Measurements from ENCODE around the gene MGRN1. TPM values are rescaled to one million over a fixed set of nuclear protein-coding genes. Genes with fewer than 3 reads are reported as not detected.

The MGRN1 gene
- total RNA-seq, 3 donors from 2014 or later, result 26.7 to 28.5 (median 27.9) TPM

DNA sequence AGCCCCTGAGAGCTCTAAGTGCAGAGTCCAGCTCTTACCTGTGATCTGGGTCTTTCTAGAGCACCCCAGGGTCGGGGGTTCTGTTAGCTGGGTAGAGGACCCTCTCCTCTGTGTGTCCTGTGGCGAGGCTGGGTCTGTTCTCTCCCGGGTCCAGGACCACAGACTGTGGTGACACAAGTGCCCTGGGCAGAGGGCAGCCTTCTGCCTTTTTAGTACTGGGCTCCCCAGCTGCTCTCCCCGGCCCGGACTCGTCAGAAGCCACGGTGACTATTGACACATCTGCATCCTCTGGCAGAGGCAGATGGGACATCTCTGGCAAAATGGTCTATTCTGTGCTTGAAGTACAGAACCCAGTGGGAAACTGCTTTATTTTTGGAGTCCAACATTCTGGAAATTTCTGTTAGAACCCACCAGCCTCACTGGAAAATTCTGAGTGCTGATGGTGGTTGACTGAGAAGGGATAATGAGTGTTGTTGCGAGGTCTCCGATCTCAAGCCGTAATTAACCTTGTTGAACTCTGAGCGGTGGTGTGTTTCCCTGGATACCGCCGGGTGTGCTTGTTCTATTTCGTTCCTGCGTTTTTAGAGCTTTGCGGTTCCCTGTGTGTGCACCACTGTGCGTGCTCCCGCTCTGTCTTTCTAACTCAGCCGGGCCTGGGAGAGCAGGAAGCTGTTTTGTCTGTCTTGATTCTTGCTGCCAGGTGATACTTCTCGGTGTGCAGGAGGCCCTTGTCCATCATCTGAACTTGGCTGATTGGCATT is 42.8 kb downstream of the MGRN1 start:
- Histone ChIP-seq H3K27ac (no peak overlapping the region), H3K36me3 (no peaks in the 10 kb centered on the region), H3K9me3 (no peaks in the 10 kb centered on the region), H3K4me3 (no peak overlapping the region), H3K4me1 (no peaks in the 10 kb centered on the region), H3K27me3 (no peaks in the 10 kb centered on the region)
- no peak for TF ChIP-seq POLR2A (IDR thresholded peaks at IDR 0.05)
- TF ChIP-seq POLR2AphosphoS5 (IDR thresholded peaks at IDR 0.05), result no peak
- TF ChIP-seq, protein P1, sequence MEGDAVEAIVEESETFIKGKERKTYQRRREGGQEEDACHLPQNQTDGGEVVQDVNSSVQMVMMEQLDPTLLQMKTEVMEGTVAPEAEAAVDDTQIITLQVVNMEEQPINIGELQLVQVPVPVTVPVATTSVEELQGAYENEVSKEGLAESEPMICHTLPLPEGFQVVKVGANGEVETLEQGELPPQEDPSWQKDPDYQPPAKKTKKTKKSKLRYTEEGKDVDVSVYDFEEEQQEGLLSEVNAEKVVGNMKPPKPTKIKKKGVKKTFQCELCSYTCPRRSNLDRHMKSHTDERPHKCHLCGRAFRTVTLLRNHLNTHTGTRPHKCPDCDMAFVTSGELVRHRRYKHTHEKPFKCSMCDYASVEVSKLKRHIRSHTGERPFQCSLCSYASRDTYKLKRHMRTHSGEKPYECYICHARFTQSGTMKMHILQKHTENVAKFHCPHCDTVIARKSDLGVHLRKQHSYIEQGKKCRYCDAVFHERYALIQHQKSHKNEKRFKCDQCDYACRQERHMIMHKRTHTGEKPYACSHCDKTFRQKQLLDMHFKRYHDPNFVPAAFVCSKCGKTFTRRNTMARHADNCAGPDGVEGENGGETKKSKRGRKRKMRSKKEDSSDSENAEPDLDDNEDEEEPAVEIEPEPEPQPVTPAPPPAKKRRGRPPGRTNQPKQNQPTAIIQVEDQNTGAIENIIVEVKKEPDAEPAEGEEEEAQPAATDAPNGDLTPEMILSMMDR (IDR thresholded peaks at IDR 0.05), result no peak
- intact Hi-C loops (cut with DNase I; ENCODE audit: low total_unique reads), result no loop called here
- no peak for DNase-seq (ENCODE audit: low spot score in 2 of 2)

DNA sequence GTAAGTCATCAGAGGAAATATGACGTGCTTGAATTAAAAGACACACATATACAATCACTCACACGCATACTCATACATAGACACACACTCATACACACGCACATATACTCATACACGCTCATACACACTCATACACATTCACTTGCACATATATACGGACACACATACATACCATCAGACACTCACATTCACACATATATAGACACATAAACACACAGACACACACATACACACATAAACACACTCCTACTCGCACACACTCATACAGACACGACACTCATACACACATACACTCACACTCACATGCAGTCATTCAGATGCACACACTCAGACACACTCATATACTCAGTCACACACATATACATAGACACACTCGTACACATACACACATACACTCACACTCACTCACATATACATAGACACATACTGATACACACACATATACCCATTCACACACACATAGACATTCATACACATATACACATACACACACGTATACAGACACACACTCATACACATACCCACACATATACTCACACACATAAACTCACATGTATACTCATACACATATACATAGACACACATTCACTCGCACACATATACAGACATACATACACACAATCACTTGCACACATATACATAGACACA is 43.8 kb downstream of the MGRN1 start:
- DNase-seq (ENCODE audit: low spot score in 2 of 2), result no peak
- H3K4me1 ChIP-seq, result no peaks in the 10 kb centered on the region
- intact Hi-C loops (cut with DNase I; ENCODE audit: low total_unique reads), result no loop called here
- no peaks in the 10 kb centered on the region for H3K9me3 ChIP-seq
- no peaks in the 10 kb centered on the region for H3K36me3 ChIP-seq
- H3K27ac ChIP-seq, result no peak overlapping the region
- H3K4me3 ChIP-seq, result no peak overlapping the region
- H3K27me3 ChIP-seq, result no peaks in the 10 kb centered on the region
- TF ChIP-seq, protein P1 (IDR thresholded peaks at IDR 0.05), result no peak
- TF ChIP-seq POLR2A (IDR thresholded peaks at IDR 0.05) (no peak), POLR2AphosphoS5 (IDR thresholded peaks at IDR 0.05) (no peak)

DNA sequence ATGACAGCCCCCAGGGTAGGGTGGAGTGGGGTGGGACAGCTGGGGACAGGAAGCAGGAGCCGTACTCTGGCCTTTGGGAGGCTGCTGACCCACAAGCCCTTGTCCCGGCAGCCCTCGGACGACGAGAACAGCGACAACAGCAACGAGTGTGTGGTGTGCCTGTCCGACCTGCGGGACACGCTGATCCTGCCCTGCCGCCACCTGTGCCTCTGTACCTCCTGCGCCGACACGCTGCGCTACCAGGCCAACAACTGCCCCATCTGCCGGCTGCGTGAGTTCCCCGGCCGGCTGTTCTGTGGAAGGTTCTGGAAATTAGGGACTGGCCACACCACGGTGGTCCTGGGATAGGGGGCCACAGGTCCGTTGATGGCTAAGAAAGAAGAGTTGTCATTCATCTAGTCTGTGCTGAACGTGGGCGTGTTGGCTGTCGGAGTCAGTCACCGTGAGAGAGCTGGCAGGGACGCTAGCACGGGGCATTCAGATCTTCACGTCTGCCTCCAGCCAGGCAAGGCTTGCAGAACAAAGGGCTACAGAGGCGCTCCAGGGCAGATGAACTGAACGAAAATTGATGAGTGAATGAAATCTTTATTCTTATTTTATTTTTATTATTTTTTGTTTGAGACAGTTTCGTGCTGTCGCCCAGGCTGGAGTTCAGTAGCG is 48.9 kb downstream of the MGRN1 start:
- TF ChIP-seq POLR2AphosphoS5 (IDR thresholded peaks at IDR 0.05) (no peak), POLR2A (IDR thresholded peaks at IDR 0.05) (no peak)
- TF ChIP-seq, protein P1 (IDR thresholded peaks at IDR 0.05), result no peak
- no peaks in the 10 kb centered on the region for H3K4me1 ChIP-seq
- intact Hi-C loops (cut with DNase I; ENCODE audit: low total_unique reads), result no loop called here
- H3K27me3 ChIP-seq, result no peaks in the 10 kb centered on the region
- H3K27ac ChIP-seq, result no peak overlapping the region
- H3K36me3 ChIP-seq, result no peaks in the 10 kb centered on the region
- no peaks in the 10 kb centered on the region for H3K9me3 ChIP-seq
- no peak for DNase-seq (ENCODE audit: low spot score in 2 of 2)
- no peak overlapping the region for H3K4me3 ChIP-seq

DNA sequence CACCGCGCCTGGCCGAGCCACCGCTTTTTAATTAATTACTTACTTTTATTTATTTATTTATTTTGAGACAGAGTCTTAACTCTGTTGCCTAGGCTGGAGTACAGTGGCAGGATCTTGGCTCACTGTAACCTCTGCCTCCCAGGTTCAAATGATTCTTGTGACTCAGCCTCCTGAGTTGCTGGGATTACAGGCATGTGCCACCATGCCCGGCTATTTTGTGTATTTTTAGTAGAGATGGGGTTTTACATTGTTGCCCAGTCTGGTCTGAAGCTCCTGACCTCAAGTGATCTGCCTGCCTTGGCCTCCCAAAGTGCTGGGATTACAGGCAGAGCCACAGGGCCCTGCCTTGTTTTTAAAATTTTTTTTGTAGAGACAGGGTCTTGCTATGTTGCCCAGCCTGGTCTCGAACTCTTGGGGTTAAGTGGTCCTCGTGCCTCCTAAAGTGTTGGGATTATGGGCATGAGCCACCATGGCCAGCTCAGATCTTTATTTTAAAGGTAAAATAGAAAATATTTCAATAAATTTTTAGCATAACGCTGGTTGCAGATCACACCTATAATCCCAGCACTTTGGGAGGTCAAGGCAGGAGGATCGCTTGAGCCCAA is 50.4 kb downstream of the MGRN1 start:
- intact Hi-C loops (cut with DNase I; ENCODE audit: low total_unique reads), result no loop called here
- Histone ChIP-seq H3K9me3 (no peaks in the 10 kb centered on the region), H3K4me1 (no peaks in the 10 kb centered on the region), H3K27ac (no peak overlapping the region), H3K27me3 (no peaks in the 10 kb centered on the region), H3K36me3 (no peaks in the 10 kb centered on the region), H3K4me3 (no peak overlapping the region)
- TF ChIP-seq POLR2AphosphoS5 (IDR thresholded peaks at IDR 0.05), result no peak
- no peak for TF ChIP-seq POLR2A (IDR thresholded peaks at IDR 0.05)
- TF ChIP-seq, protein P1 (IDR thresholded peaks at IDR 0.05), result no peak
- no peak for DNase-seq (ENCODE audit: low spot score in 2 of 2)
